Naive thymus-derived CD8-positive, alpha-beta T cell (primary cell): ENCODE results near the gene TRPM1. TPM values are rescaled to one million over a fixed set of nuclear protein-coding genes. Genes with fewer than 3 reads are reported as not detected.
A peak's percentile ranks its signal among the peaks of the same experiment; 100 is the strongest.

Experiments used
- ATAC-seq, 2 donors: fragments of 150-1000 bp; cut with Tn5 transposase in 1 of 2; sonication (Bioruptor Pico), chemical (Tn5 transposase) in 1 of 2; 1 replicate in 1 of 2; 2 replicates in 1 of 2; pipeline ENCODE4 v1.10.0; 2021; ENCODE audit warnings: mild to moderate bottlenecking in 2 of 2, moderate library complexity in 2 of 2
- POLR2A ChIA-PET: fragments of 350-600 bp; sonication (Branson Sonifier 250); formaldehyde crosslinking; loops from one replicate; lab custom pipeline; 2021; ENCODE audit warnings: antibody characterized with exemption; lab: Charles Lee
- DNase-seq, 10 donors: peaks; one replicate each; pipeline versions ENCODE4 v3.0.0 to v3.0.0-alpha.2; 2020 to 2022
- H3K27ac Mint-ChIP-seq, 10 donors: one replicate each; pipeline ENCODE4 v1.8.0; 2020 to 2022; ENCODE audit warnings: mild to moderate bottlenecking in 10 of 10, mixed read lengths in 10 of 10, moderate library complexity in 4 of 10, inconsistent platforms in 1 of 10
- H3K27me3 Mint-ChIP-seq, 5 donors: one replicate each; pipeline ENCODE4 v1.8.0; 2021 to 2022; ENCODE audit warnings: mixed read lengths in 5 of 5
- H3K36me3 Mint-ChIP-seq, 3 donors: one replicate each; pipeline ENCODE4 v1.8.0; 2020 to 2022; ENCODE audit warnings: mixed read lengths in 3 of 3, mild to moderate bottlenecking in 2 of 3, inconsistent platforms in 1 of 3
- H3K4me1 Mint-ChIP-seq, 4 donors: one replicate each; pipeline ENCODE4 v1.8.0; 2021 to 2022; ENCODE audit warnings: mixed read lengths in 4 of 4
- H3K4me3 Mint-ChIP-seq, 10 donors: one replicate each; pipeline ENCODE4 v1.8.0; 2020 to 2022; ENCODE audit warnings: mild to moderate bottlenecking in 10 of 10, mixed read lengths in 10 of 10, moderate library complexity in 6 of 10, inconsistent platforms in 1 of 10
- H3K9me3 Mint-ChIP-seq, 9 donors: one replicate each; pipeline ENCODE4 v1.8.0; 2020 to 2022; ENCODE audit warnings: mixed read lengths in 9 of 9, mild to moderate bottlenecking in 3 of 9, inconsistent platforms in 1 of 9, moderate library complexity in 1 of 9
- polyA plus RNA-seq, 3 donors: library from polyadenylated mRNA; unstranded; fragments of 300-500 nt; fragmentation: Illumina TruSeq; gene quantifications; one replicate each; pipeline ENCODE4 v1.2.3, GENCODE V29; 2021
- total RNA-seq, 8 experiments: library from RNA in 2 of 8; stranded (reverse) in 2 of 8; gene quantifications; one replicate each; pipeline ENCODE4 v1.2.3 and lab custom pipeline; 2021 to 2026

The TRPM1 gene
- total and polyA plus RNA-seq, 5 experiments from 2014 or later = not detected

GRCh38 chr15:31019986-31020385 lies 81.5 kb downstream of the TRPM1 start:
- Mint-ChIP-seq H3K9me3 (no peaks in the 10 kb centered on the region), H3K4me3 (no peak overlapping the region), H3K27ac (no peak overlapping the region), H3K36me3 (no peaks in the 10 kb centered on the region), H3K4me1 (peaks cover 3 to 30% (median 6%) of the 10 kb centered on the region in 4 donors), H3K27me3 (peaks cover 0 to 4% (median 0%) of the 10 kb centered on the region in 5 donors)
- ATAC-seq = no peak
- no peak for DNase-seq
- POLR2A ChIA-PET = no interaction called here

DNA sequence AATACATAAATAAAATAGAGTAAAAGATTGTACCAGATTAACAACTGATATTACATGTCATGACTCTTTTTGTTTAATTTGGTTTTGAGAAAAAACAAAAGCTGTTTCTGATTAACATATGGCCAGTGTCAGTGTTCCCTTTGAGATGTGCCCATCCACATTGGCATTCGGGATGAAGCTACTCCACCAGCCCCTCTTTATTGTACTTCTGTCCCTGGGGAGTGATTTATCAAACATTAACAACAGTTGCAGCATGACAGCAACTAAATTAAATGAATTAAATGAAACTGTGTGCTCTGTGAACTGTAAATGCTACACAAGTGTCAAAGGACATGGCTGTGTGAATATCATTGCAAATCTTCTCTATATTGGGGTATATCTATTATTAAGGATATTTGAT lies 84.2 kb downstream of the TRPM1 start:
- no peak for ATAC-seq
- no peak overlapping the region for H3K4me3 Mint-ChIP-seq

DNA sequence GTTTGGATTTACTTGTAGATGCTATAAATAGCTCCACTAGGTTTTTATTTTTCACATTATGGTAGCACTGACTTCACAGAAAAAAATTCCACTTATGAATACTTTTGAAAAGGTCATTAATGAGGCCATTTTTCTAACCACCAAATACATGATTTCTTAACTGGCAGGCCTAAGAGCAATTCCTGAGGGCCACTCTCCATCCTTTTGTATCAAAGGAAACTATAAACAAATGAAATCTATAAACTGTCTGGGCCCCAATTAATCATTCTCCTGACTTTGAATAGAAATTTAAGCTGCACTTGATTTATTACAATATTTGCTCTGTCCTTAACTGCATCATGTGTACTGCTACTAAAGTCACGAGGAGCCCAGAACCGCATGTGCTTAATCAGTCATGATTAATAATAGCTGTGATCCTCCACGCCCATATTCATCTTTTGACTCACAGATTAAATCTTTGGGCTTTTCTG lies 85.0 kb downstream of the TRPM1 start:
- POLR2A ChIA-PET = interaction anchor here (1.0 to 5.3 kb wide), 2 partner anchors 25 to 31 kb away, joined by 3 to 45 read pairs; partner anchors contain the start of gene MTMR10
- DNase-seq (no peak), ATAC-seq (no peak)
- Mint-ChIP-seq H3K4me3 (no peak overlapping the region), H3K4me1 (peaks cover 11 to 29% (median 23%) of the 10 kb centered on the region in 4 donors), H3K36me3 (peaks cover 0 to 21% (median 12%) of the 10 kb centered on the region in 3 donors), H3K27me3 (no peaks in the 10 kb centered on the region), H3K9me3 (peaks cover 0 to 20% (median 12%) of the 10 kb centered on the region in 9 donors), H3K27ac (peak overlapping the region in 1 of 10 donors; percentile 57)

More for the DNA sequence above, 84.2 kb downstream of the TRPM1 start:
- Mint-ChIP-seq H3K9me3 (peaks cover 0 to 15% (median 8%) of the 10 kb centered on the region in 9 donors), H3K36me3 (peaks cover 0 to 15% (median 9%) of the 10 kb centered on the region in 3 donors), H3K4me1 (peaks cover 11 to 33% (median 23%) of the 10 kb centered on the region in 4 donors), H3K27ac (peak overlapping the region in 1 of 10 donors; percentile 44), H3K27me3 (no peaks in the 10 kb centered on the region)
- DNase-seq = no peak
- POLR2A ChIA-PET = interaction anchor here (1.0 kb wide), 1 partner anchor 32 kb away, joined by 3 read pairs; no protein-coding TSS in a partner anchor

- H3K27me3 Mint-ChIP-seq = no peaks in the 10 kb centered on the region
- ATAC-seq (no peak), DNase-seq (no peak)
- H3K4me1 Mint-ChIP-seq = peaks cover 11 to 24% (median 22%) of the 10 kb centered on the region in 4 donors
- H3K27ac Mint-ChIP-seq = peak overlapping the region in 9 of 10 donors; percentile 74 to 94 (median 91)
- POLR2A ChIA-PET = interaction anchor here (0.8 to 5.3 kb wide), 8 partner anchors 9 to 311 kb away, joined by 3 to 45 read pairs (median 4); partner anchors contain the start of genes KLF13 and MTMR10
- H3K9me3 Mint-ChIP-seq = peaks cover 0 to 20% (median 16%) of the 10 kb centered on the region in 9 donors
- peaks cover 0 to 21% (median 12%) of the 10 kb centered on the region in 3 donors for H3K36me3 Mint-ChIP-seq
- peak overlapping the region in 7 of 10 donors; percentile 15 to 71 (median 43) for H3K4me3 Mint-ChIP-seq
These were observed 87.0 kb downstream of the TRPM1 start for GRCh38 chr15:31014608-31014925.

- POLR2A ChIA-PET = interaction anchor here (0.8 to 5.3 kb wide), 8 partner anchors 9 to 312 kb away, joined by 3 to 45 read pairs (median 4); partner anchors contain the start of genes KLF13 and MTMR10
- no peaks in the 10 kb centered on the region for H3K27me3 Mint-ChIP-seq
- DNase-seq = peak in 3 of 10 donors; percentile 23 to 53 (median 45)
These were observed 87.5 kb downstream of the TRPM1 start for GRCh38 chr15:31013863-31014607.

GRCh38 chr15:31012455-31012854 lies 89.1 kb downstream of the TRPM1 start:
- peaks cover 0 to 21% (median 12%) of the 10 kb centered on the region in 3 donors for H3K36me3 Mint-ChIP-seq
- DNase-seq = no peak
- no peak overlapping the region for H3K4me3 Mint-ChIP-seq
- H3K4me1 Mint-ChIP-seq = peaks cover 11 to 37% (median 23%) of the 10 kb centered on the region in 4 donors
- no peak for ATAC-seq
- POLR2A ChIA-PET = interaction anchor here (5.3 kb wide), 1 partner anchor 21 kb away, joined by 45 read pairs; the partner anchor contains the start of gene MTMR10
- no peaks in the 10 kb centered on the region for H3K27me3 Mint-ChIP-seq
- peaks cover 0 to 20% (median 16%) of the 10 kb centered on the region in 9 donors for H3K9me3 Mint-ChIP-seq
- peak overlapping the region in 1 of 10 donors; percentile 20 for H3K27ac Mint-ChIP-seq

More at GRCh38 chr15:31013863-31014607, 87.5 kb downstream of the TRPM1 start:
- H3K27ac Mint-ChIP-seq = peak overlapping the region; percentile 74 to 94 (median 91)
- peaks cover 11 to 26% (median 23%) of the 10 kb centered on the region in 4 donors for H3K4me1 Mint-ChIP-seq
- ATAC-seq = peak; percentile 90 to 97
- H3K4me3 Mint-ChIP-seq = peak overlapping the region; percentile 3 to 71 (median 42)
- peaks cover 0 to 20% (median 16%) of the 10 kb centered on the region in 9 donors for H3K9me3 Mint-ChIP-seq
- H3K36me3 Mint-ChIP-seq = peaks cover 0 to 21% (median 12%) of the 10 kb centered on the region in 3 donors

DNA sequence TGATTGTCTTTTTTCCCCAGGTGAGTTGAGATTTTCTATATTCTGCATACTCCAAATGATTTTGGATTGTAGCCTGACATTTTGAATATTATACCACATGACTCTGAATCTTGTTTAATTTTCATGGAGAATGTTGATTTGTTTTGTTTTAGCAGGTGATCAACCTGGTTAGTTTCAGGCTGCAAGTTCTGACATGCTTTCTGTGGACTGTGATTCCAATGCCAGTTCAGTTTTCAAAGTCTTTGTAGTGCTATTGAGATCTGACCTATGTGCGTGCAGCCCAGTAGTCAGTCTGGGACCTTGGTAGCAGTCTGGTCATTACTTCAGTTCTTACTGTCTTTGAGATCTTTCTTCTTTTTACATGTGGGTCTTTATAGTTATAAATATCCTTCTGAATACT lies 91.5 kb downstream of the TRPM1 start:
- Mint-ChIP-seq H3K9me3 (peaks cover 0 to 20% (median 16%) of the 10 kb centered on the region in 9 donors), H3K36me3 (peaks cover 0 to 21% (median 12%) of the 10 kb centered on the region in 3 donors), H3K4me1 (peaks cover 11 to 53% (median 23%) of the 10 kb centered on the region in 4 donors), H3K27ac (no peak overlapping the region), H3K4me3 (no peak overlapping the region), H3K27me3 (no peaks in the 10 kb centered on the region)
- POLR2A ChIA-PET = no interaction called here
- ATAC-seq = no peak
- DNase-seq = no peak

DNA sequence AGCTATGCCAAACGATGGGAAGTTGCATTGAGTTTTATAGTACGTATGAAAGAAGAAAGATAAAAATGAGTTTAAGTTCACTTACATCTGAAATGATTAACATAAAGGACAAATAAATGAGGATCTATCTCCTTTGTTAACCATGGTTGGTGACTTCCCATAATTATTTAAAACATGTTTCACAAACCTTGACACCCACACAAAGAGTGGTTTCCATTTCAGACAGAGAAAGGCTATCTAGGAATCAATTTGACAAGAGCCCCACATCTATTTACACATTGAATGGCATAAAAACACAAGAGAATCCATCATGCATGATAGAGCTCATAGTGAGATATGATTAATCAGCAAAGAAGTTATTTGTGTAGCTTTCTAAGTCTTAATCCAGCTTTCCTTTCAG lies 95.9 kb downstream of the TRPM1 start:
- peaks cover 0 to 3% (median 0%) of the 10 kb centered on the region in 5 donors for H3K27me3 Mint-ChIP-seq
- ATAC-seq = no peak
- POLR2A ChIA-PET = interaction anchor here (1.5 kb wide), 1 partner anchor 9 kb away, joined by 6 read pairs; no protein-coding TSS in a partner anchor
- peak overlapping the region in 1 of 10 donors; percentile 9 for H3K4me3 Mint-ChIP-seq
- no peaks in the 10 kb centered on the region for H3K36me3 Mint-ChIP-seq
- peaks cover 0 to 5% (median 0%) of the 10 kb centered on the region in 9 donors for H3K9me3 Mint-ChIP-seq
- peaks cover 11 to 67% (median 16%) of the 10 kb centered on the region in 4 donors for H3K4me1 Mint-ChIP-seq
- no peak for DNase-seq
- peak overlapping the region in 3 of 10 donors; percentile 9 to 24 (median 15) for H3K27ac Mint-ChIP-seq

DNA sequence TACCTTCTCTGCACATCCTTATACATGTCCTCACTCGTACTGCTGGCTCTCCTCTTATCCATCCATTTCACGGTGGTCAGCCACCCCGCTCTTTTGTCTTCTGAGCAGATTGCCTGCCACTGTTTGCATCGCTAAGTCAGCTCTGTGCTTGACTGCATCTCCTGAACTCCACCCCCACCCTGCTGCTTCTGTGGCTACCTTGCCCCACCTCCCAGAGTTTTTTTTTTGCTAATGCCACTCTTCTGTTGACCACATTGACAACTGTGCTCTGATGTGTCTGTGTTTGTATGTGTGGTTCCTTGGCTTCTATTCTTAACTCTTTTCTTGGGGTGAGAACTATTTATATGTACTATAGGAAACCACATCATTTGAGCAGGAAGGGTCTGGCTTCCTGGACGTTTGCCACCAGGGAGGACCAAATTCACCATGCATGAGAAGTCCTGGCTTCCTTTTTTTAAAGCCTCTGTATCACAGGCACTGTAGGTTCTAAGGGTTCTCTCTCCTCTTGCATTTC lies 97.2 kb downstream of the TRPM1 start:
- H3K36me3 Mint-ChIP-seq = no peaks in the 10 kb centered on the region
- ATAC-seq (peak; percentile 37 to 48), DNase-seq (no peak)
- H3K27me3 Mint-ChIP-seq = peaks cover 0 to 3% (median 0%) of the 10 kb centered on the region in 5 donors
- POLR2A ChIA-PET = interaction anchor here (1.5 kb wide), 1 partner anchor 10 kb away, joined by 6 read pairs; no protein-coding TSS in a partner anchor
- peaks cover 11 to 67% (median 16%) of the 10 kb centered on the region in 4 donors for H3K4me1 Mint-ChIP-seq
- H3K27ac Mint-ChIP-seq = peak overlapping the region in 5 of 10 donors; percentile 12 to 59 (median 37)
- H3K9me3 Mint-ChIP-seq = peaks cover 0 to 3% (median 0%) of the 10 kb centered on the region in 9 donors
- peak overlapping the region; percentile 0 to 72 (median 36) for H3K4me3 Mint-ChIP-seq

DNA sequence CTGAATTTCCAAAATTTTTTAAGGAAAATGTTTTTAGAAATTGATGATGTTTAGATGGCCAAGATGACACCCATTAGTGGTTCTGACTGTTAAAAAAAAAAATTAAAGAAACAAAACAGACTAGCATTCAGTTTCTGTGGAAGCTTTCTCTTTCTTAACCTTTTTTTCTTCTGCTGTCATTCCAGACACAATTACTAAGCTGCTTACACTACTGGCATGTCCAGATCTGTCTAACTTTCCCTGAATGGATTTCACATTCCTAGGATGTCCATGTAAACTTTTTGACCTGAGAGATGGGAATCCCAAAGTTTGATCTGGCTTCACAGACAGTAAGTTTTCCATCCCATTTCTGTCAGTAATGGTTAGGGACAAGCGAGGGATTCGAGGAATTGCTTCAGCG lies 99.8 kb downstream of the TRPM1 start:
- no peak overlapping the region for H3K4me3 Mint-ChIP-seq
- ATAC-seq (no peak), DNase-seq (no peak)
- H3K36me3 Mint-ChIP-seq = no peaks in the 10 kb centered on the region
- H3K27ac Mint-ChIP-seq = no peak overlapping the region
- peaks cover 0 to 3% (median 0%) of the 10 kb centered on the region in 5 donors for H3K27me3 Mint-ChIP-seq
- H3K9me3 Mint-ChIP-seq = no peaks in the 10 kb centered on the region
- POLR2A ChIA-PET = no interaction called here
- peaks cover 11 to 49% (median 16%) of the 10 kb centered on the region in 4 donors for H3K4me1 Mint-ChIP-seq

DNA sequence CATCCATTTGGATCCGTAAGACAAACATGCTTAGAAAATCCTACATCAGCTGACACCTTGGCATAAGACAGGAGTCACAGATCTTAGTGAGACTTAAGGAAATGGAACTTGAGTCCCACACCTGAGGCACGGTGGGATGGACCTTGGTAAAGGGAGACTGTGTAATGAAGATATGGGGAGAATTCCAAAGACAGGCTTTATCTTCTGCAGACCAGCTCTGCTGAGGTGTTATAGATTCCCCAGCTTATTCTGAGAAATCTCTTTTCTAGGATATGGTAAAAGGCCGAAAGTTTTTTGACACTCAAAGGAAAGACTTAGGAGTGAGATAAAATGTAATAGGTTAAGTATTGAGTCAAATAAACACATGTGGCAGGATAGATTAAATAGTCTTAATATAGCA lies 101.8 kb downstream of the TRPM1 start:
- Mint-ChIP-seq H3K36me3 (no peaks in the 10 kb centered on the region), H3K9me3 (no peaks in the 10 kb centered on the region), H3K27me3 (peaks cover 0 to 3% (median 0%) of the 10 kb centered on the region in 5 donors), H3K27ac (no peak overlapping the region), H3K4me3 (no peak overlapping the region), H3K4me1 (peaks cover 5 to 33% (median 9%) of the 10 kb centered on the region in 4 donors)
- POLR2A ChIA-PET = no interaction called here
- ATAC-seq = no peak
- DNase-seq = no peak

- no peak for DNase-seq
- POLR2A ChIA-PET = no interaction called here
- Mint-ChIP-seq H3K36me3 (no peaks in the 10 kb centered on the region), H3K27ac (no peak overlapping the region), H3K9me3 (no peaks in the 10 kb centered on the region), H3K4me3 (no peak overlapping the region), H3K4me1 (peaks cover 0 to 14% (median 2%) of the 10 kb centered on the region in 4 donors), H3K27me3 (peaks cover 0 to 1% (median 0%) of the 10 kb centered on the region in 5 donors)
- no peak for ATAC-seq
These were observed 104.3 kb downstream of the TRPM1 start for GRCh38 chr15:30997270-30997669.
